Embryonic facial prominence (tissue), 1 donor: ENCODE data around the gene ALDH3B1.

Experiments used
- DNase-seq: peaks from one replicate; pipeline ENCODE4 v3.0.0-alpha.2; 2016; ENCODE audit errors: extremely low spot score

ALDH3B1 gene

GRCh38 chr11:68012843-68013610 is 2.9 kb downstream of the ALDH3B1 start:
- DNase-seq: peak; percentile 66

- DNase-seq: no peak
Observed at GRCh38 chr11:68013611-68014156, 3.6 kb downstream of the ALDH3B1 start.

- DNase-seq: no peak
Observed at GRCh38 chr11:68014157-68014946, 4.2 kb downstream of the ALDH3B1 start.

GRCh38 chr11:68014947-68015447 is 4.9 kb downstream of the ALDH3B1 start:
- DNase-seq: no peak

GRCh38 chr11:68015467-68015866 is 5.3 kb downstream of the ALDH3B1 start:
- DNase-seq: no peak

GRCh38 chr11:68016161-68016903 is 6.2 kb downstream of the ALDH3B1 start:
- no peak for DNase-seq

- DNase-seq: no peak
Observed at GRCh38 chr11:68016904-68017817, 7.0 kb downstream of the ALDH3B1 start.

GRCh38 chr11:68017980-68018729 is 8.0 kb downstream of the ALDH3B1 start:
- no peak for DNase-seq

GRCh38 chr11:68018730-68019190 is 8.6 kb downstream of the ALDH3B1 start:
- no peak for DNase-seq

GRCh38 chr11:68019486-68019885 is 9.4 kb downstream of the ALDH3B1 start:
- no peak for DNase-seq

- DNase-seq: no peak
Observed at GRCh38 chr11:68020575-68020974, 10.4 kb downstream of the ALDH3B1 start.

- no peak for DNase-seq
Observed at GRCh38 chr11:68021167-68021787, 11.2 kb downstream of the ALDH3B1 start.

GRCh38 chr11:68022531-68022930 is 12.4 kb downstream of the ALDH3B1 start:
- DNase-seq: no peak

GRCh38 chr11:68024508-68024907 is 14.4 kb downstream of the ALDH3B1 start:
- no peak for DNase-seq

GRCh38 chr11:68025047-68025446 is 14.9 kb downstream of the ALDH3B1 start:
- no peak for DNase-seq

- DNase-seq: no peak
Observed at GRCh38 chr11:68026391-68027105, 16.4 kb downstream of the ALDH3B1 start.

- no peak for DNase-seq
Observed at GRCh38 chr11:68027667-68028066, 17.5 kb downstream of the ALDH3B1 start.

- DNase-seq: no peak
Observed at GRCh38 chr11:68028802-68029545, 18.8 kb downstream of the ALDH3B1 start.
